SU-DHL-6 (cell line): ENCODE measurements around the gene CHN1.

Experiments
- CTCF ChIP-seq: fragments of 200-600 bp; sonication (generic); IDR thresholded peaks from one replicate; pipeline ENCODE4 v1.5.1; 2017; ENCODE audit warnings: antibody characterized with exemption, mild to moderate bottlenecking, low read length, moderate library complexity; ENCODE audit not compliant: insufficient read depth, poor library complexity, severe bottlenecking
- EZH2phosphoT487 ChIP-seq: fragments of 200-600 bp; sonication (generic), shearing (Covaris generic); conservative IDR thresholded peaks from 2 replicates; pipeline ENCODE4 v1.6.1; 2018; ENCODE audit warnings: mild to moderate bottlenecking, antibody characterized with exemption, low read length, moderate library complexity, mixed read lengths

- TF ChIP-seq CTCF: no peak
- no peak for TF ChIP-seq EZH2phosphoT487
These were observed 234.0 kb downstream of the CHN1 start for GRCh38 chr2:174771136-174771535.
